K562 (cell line): ENCODE measurements around the gene SNX15. TPM values are rescaled to one million over a fixed set of nuclear protein-coding genes. Genes with fewer than 3 reads are reported as not detected.

Experiments
- CBX1 ChIP-seq: sonication (generic); IDR thresholded peaks from 2 replicates; pipeline ENCODE4 v1.6.1; 2016; ENCODE audit warnings: antibody characterized with exemption, low read depth, mild to moderate bottlenecking
- HEY1 ChIP-seq: fragments of 250-450 bp; sonication (Bioruptor Pico); IDR thresholded peaks from 2 replicates; pipeline ENCODE4 v1.5.0; 2020; ENCODE audit warnings: mild to moderate bottlenecking, moderate library complexity, borderline replicate concordance
- NBN ChIP-seq: fragments of 450-650 bp; IDR thresholded peaks from 2 replicates; pipeline ENCODE4 v1.6.1; 2016; ENCODE audit warnings: low read depth, mild to moderate bottlenecking
- SPI1 ChIP-seq: IDR thresholded peaks from 2 replicates; pipeline ENCODE4 v1.6.1; 2011; ENCODE audit warnings: low read depth, low read length, control low read depth, borderline replicate concordance
- STAT5A ChIP-seq: IDR thresholded peaks from 2 replicates; pipeline ENCODE4 v1.6.1; 2012; ENCODE audit warnings: low read length, inconsistent platforms, borderline replicate concordance
- ZNF124 ChIP-seq: sonication (generic); formaldehyde crosslinking; IDR thresholded peaks from 2 replicates; pipeline ENCODE4 v1.8.1; 2022; ENCODE audit warnings: missing genetic modification reagents
- ZNF197 ChIP-seq: fragments of 200-800 bp; sonication (Bioruptor generic); IDR thresholded peaks from 2 replicates; pipeline ENCODE4 v1.6.1; 2016; ENCODE audit warnings: low read depth, missing genetic modification characterization, missing compliant biosample characterization
- polyA plus RNA-seq, 8 experiments: library from polyadenylated mRNA; depleted of rRNA in 4 of 8; stranded (reverse) in 5 of 8; unstranded in 3 of 8; fragments of >200 nt; fragmentation: Nextera tagmentation in 2 of 8; fragmentation: Illumina TruSeq in 1 of 8; extraction: Ambion mirVana in 2 of 8; extraction: Trizol in 1 of 8; gene quantifications; 2 replicates each; pipeline versions ENCODE4 v1.2.1 to v1.2.3, GENCODE V29; 2011 to 2014; ENCODE audit warnings: inconsistent platforms in 1 of 8, missing spikeins in 1 of 8
- total RNA-seq, 7 experiments: library from RNA; depleted of rRNA in 6 of 7; stranded (reverse); fragments of >200 nt in 6 of 7; fragmentation: Illumina TruSeq in 2 of 7; extraction: Trizol in 2 of 7; gene quantifications; 2 replicates each; pipeline versions ENCODE4 v1.2.1 to v1.2.3, GENCODE V29; 2011 to 2021; ENCODE audit warnings: low replicate concordance in 1 of 7
- TF ChIP-seq, protein P1 (sequence below): sonication (generic); formaldehyde crosslinking; IDR thresholded peaks from 2 replicates; pipeline ENCODE4 v1.8.1; 2023; ENCODE audit warnings: mild to moderate bottlenecking, missing genetic modification reagents
- TF ChIP-seq, protein P2 (sequence below): fragments of 250-450 bp; sonication (Bioruptor Pico); IDR thresholded peaks from 2 replicates; pipeline ENCODE4 v1.8.0; 2022; ENCODE audit warnings: moderate library complexity, mild to moderate bottlenecking, inconsistent platforms
- TF ChIP-seq, protein P3 (sequence below): fragments of 200-600 bp; sonication (generic); IDR thresholded peaks from one replicate; pipeline ENCODE4 v1.6.1; 2012; ENCODE audit warnings: mild to moderate bottlenecking, low read depth, low read length, inconsistent platforms

Gene SNX15
- total and polyA plus RNA-seq, 9 of the 15 experiments (the other 6 are each of a cell fraction or from before 2014, with no cell fraction given): 1.8 to 27.8 (median 15.2) TPM

DNA sequence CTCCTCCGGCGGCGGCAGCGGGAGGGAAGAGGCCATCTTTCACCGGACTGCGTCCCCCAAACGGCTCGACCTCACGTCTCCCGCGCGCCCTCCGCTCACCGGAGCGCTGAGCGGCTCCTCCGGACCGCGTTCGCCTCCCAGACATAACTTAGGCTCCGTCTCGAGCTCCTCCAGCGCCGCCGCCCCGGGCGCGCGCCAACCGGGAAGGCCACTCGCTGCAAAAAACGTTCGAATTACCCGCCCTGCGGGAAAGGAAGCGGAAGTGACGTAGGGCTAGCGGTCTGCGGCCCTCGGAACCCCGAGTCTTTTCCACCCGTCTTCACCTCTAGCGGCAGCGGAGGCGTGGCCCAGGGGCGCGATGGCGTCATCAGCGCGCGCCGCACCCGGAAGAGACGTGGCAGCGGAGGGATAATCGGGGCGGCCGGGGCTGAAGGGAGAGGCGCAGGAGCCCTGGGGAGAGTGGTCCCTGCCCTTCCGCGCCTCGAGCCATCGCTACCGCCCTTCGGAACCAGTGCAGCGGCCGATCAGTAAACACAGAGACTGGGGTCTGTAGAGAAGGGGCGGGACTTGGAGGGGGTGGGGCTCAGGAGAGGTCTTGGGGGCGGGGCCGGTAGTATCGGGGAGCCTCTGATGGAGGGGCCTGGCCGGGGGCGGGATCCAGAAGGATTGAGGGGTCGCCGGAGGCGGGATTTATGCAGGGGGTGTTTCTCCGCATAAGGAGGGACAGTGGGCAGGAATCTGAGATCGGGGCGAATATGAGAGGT, 56.8 kb downstream of the SNX15 start, which contains the start of the genes CDCA5 and ZFPL1 (continued):
- TF ChIP-seq HEY1 (CRISPR knock-in tag) (no peak), ZNF197 (CRISPR knock-in tag) (no peak), STAT5A (no peak), SPI1 (peak; percentile 69; the same call in 1 of the 2 replicates), CBX1 (peak; percentile 80; the same call in 1 of the 2 replicates), ZNF124 (no peak), NBN (peak; percentile 93)
- TF ChIP-seq, protein P1, sequence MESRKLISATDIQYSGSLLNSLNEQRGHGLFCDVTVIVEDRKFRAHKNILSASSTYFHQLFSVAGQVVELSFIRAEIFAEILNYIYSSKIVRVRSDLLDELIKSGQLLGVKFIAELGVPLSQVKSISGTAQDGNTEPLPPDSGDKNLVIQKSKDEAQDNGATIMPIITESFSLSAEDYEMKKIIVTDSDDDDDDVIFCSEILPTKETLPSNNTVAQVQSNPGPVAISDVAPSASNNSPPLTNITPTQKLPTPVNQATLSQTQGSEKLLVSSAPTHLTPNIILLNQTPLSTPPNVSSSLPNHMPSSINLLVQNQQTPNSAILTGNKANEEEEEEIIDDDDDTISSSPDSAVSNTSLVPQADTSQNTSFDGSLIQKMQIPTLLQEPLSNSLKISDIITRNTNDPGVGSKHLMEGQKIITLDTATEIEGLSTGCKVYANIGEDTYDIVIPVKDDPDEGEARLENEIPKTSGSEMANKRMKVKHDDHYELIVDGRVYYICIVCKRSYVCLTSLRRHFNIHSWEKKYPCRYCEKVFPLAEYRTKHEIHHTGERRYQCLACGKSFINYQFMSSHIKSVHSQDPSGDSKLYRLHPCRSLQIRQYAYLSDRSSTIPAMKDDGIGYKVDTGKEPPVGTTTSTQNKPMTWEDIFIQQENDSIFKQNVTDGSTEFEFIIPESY (CRISPR knock-in tag): peak; percentile 36
- TF ChIP-seq, protein P2, sequence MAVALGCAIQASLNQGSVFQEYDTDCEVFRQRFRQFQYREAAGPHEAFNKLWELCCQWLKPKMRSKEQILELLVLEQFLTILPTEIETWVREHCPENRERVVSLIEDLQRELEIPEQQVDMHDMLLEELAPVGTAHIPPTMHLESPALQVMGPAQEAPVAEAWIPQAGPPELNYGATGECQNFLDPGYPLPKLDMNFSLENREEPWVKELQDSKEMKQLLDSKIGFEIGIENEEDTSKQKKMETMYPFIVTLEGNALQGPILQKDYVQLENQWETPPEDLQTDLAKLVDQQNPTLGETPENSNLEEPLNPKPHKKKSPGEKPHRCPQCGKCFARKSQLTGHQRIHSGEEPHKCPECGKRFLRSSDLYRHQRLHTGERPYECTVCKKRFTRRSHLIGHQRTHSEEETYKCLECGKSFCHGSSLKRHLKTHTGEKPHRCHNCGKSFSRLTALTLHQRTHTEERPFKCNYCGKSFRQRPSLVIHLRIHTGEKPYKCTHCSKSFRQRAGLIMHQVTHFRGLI: 0 out of 2 replicates have a peak, but pooled peaks have one; percentile 21
- TF ChIP-seq, protein P3, sequence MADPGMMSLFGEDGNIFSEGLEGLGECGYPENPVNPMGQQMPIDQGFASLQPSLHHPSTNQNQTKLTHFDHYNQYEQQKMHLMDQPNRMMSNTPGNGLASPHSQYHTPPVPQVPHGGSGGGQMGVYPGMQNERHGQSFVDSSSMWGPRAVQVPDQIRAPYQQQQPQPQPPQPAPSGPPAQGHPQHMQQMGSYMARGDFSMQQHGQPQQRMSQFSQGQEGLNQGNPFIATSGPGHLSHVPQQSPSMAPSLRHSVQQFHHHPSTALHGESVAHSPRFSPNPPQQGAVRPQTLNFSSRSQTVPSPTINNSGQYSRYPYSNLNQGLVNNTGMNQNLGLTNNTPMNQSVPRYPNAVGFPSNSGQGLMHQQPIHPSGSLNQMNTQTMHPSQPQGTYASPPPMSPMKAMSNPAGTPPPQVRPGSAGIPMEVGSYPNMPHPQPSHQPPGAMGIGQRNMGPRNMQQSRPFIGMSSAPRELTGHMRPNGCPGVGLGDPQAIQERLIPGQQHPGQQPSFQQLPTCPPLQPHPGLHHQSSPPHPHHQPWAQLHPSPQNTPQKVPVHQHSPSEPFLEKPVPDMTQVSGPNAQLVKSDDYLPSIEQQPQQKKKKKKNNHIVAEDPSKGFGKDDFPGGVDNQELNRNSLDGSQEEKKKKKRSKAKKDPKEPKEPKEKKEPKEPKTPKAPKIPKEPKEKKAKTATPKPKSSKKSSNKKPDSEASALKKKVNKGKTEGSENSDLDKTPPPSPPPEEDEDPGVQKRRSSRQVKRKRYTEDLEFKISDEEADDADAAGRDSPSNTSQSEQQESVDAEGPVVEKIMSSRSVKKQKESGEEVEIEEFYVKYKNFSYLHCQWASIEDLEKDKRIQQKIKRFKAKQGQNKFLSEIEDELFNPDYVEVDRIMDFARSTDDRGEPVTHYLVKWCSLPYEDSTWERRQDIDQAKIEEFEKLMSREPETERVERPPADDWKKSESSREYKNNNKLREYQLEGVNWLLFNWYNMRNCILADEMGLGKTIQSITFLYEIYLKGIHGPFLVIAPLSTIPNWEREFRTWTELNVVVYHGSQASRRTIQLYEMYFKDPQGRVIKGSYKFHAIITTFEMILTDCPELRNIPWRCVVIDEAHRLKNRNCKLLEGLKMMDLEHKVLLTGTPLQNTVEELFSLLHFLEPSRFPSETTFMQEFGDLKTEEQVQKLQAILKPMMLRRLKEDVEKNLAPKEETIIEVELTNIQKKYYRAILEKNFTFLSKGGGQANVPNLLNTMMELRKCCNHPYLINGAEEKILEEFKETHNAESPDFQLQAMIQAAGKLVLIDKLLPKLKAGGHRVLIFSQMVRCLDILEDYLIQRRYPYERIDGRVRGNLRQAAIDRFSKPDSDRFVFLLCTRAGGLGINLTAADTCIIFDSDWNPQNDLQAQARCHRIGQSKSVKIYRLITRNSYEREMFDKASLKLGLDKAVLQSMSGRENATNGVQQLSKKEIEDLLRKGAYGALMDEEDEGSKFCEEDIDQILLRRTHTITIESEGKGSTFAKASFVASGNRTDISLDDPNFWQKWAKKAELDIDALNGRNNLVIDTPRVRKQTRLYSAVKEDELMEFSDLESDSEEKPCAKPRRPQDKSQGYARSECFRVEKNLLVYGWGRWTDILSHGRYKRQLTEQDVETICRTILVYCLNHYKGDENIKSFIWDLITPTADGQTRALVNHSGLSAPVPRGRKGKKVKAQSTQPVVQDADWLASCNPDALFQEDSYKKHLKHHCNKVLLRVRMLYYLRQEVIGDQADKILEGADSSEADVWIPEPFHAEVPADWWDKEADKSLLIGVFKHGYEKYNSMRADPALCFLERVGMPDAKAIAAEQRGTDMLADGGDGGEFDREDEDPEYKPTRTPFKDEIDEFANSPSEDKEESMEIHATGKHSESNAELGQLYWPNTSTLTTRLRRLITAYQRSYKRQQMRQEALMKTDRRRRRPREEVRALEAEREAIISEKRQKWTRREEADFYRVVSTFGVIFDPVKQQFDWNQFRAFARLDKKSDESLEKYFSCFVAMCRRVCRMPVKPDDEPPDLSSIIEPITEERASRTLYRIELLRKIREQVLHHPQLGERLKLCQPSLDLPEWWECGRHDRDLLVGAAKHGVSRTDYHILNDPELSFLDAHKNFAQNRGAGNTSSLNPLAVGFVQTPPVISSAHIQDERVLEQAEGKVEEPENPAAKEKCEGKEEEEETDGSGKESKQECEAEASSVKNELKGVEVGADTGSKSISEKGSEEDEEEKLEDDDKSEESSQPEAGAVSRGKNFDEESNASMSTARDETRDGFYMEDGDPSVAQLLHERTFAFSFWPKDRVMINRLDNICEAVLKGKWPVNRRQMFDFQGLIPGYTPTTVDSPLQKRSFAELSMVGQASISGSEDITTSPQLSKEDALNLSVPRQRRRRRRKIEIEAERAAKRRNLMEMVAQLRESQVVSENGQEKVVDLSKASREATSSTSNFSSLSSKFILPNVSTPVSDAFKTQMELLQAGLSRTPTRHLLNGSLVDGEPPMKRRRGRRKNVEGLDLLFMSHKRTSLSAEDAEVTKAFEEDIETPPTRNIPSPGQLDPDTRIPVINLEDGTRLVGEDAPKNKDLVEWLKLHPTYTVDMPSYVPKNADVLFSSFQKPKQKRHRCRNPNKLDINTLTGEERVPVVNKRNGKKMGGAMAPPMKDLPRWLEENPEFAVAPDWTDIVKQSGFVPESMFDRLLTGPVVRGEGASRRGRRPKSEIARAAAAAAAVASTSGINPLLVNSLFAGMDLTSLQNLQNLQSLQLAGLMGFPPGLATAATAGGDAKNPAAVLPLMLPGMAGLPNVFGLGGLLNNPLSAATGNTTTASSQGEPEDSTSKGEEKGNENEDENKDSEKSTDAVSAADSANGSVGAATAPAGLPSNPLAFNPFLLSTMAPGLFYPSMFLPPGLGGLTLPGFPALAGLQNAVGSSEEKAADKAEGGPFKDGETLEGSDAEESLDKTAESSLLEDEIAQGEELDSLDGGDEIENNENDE: no peak
